Stimulated activated CD8-positive, alpha-beta memory T cell treated with anti-CD3 and anti-CD28 coated beads, Interleukin-7, amount 100 ng/mL, for 1 hour (primary cell): Measurements from ENCODE around the gene CDK1.

ENCODE experiments used
- DNase-seq, 2 donors: peaks; one replicate each; pipeline ENCODE4 v3.0.0-alpha.2; 2020; ENCODE audit warnings: low read depth in 2 of 2

The CDK1 gene

GRCh38 chr10:60777696-60778213, 523 bp upstream of the CDK1 start:
- no peak for DNase-seq

GRCh38 chr10:60778971-60779796, 906 bp downstream of the CDK1 start:
- no peak for DNase-seq

- DNase-seq: no peak
Observed at GRCh38 chr10:60781661-60782060, 3.4 kb downstream of the CDK1 start.

- no peak for DNase-seq
Observed at GRCh38 chr10:60784641-60785040, 6.4 kb downstream of the CDK1 start.

- DNase-seq: no peak
Observed at GRCh38 chr10:60788544-60788943, 10.3 kb downstream of the CDK1 start.

- no peak for DNase-seq
Observed at GRCh38 chr10:60789340-60789739, 11.1 kb downstream of the CDK1 start.

- no peak for DNase-seq
Observed at GRCh38 chr10:60794953-60795352, 16.7 kb downstream of the CDK1 start.

- no peak for DNase-seq
Observed at GRCh38 chr10:60795465-60796202, 17.4 kb downstream of the CDK1 start.

GRCh38 chr10:60796481-60796880, 18.2 kb downstream of the CDK1 start:
- DNase-seq: no peak

- no peak for DNase-seq
Observed at GRCh38 chr10:60797200-60797599, 18.9 kb downstream of the CDK1 start.

GRCh38 chr10:60798031-60798430, 19.8 kb downstream of the CDK1 start:
- DNase-seq: no peak

- no peak for DNase-seq
Observed at GRCh38 chr10:60798870-60799269, 20.6 kb downstream of the CDK1 start.

GRCh38 chr10:60799971-60800650, 21.8 kb downstream of the CDK1 start:
- DNase-seq: no peak

- DNase-seq: no peak
Observed at GRCh38 chr10:60800918-60801317, 22.6 kb downstream of the CDK1 start.

- DNase-seq: no peak
Observed at GRCh38 chr10:60801522-60801921, 23.2 kb downstream of the CDK1 start.

- DNase-seq: no peak
Observed at GRCh38 chr10:60803433-60803832, 25.2 kb downstream of the CDK1 start.

- no peak for DNase-seq
Observed at GRCh38 chr10:60803865-60804264, 25.6 kb downstream of the CDK1 start.

GRCh38 chr10:60806921-60807320, 28.6 kb downstream of the CDK1 start:
- no peak for DNase-seq

GRCh38 chr10:60807499-60807898, 29.2 kb downstream of the CDK1 start:
- no peak for DNase-seq

GRCh38 chr10:60808036-60808435, 29.8 kb downstream of the CDK1 start:
- DNase-seq: no peak

- no peak for DNase-seq
Observed at GRCh38 chr10:60809157-60809556, 30.9 kb downstream of the CDK1 start.

GRCh38 chr10:60810437-60811182, 32.3 kb downstream of the CDK1 start:
- DNase-seq: no peak
